GM18520 (cell line): ENCODE results near the gene TMEM50B.
"Not testable (repeated sequence)": the region's sequence is repeated elsewhere in the genome, so short reads cannot be mapped to it uniquely, and the experiment has no call there.

ENCODE experiments used
- ATAC-seq: cut with Tn5 transposase; IDR thresholded peaks from one replicate; pipeline ENCODE4 v1.9.1; 2021; ENCODE audit not compliant: unreplicated experiment

The TMEM50B gene

GRCh38 chr21:33432496-33432895, 47.3 kb downstream of the TMEM50B start:
- ATAC-seq, result no peak

GRCh38 chr21:33430858-33431257, 48.9 kb downstream of the TMEM50B start:
- no peak for ATAC-seq

- ATAC-seq, result no peak
These were observed 51.1 kb downstream of the TMEM50B start for GRCh38 chr21:33428669-33429068.

- no peak for ATAC-seq
These were observed 52.7 kb downstream of the TMEM50B start for GRCh38 chr21:33427051-33427450.

GRCh38 chr21:33425825-33426224, 53.9 kb downstream of the TMEM50B start:
- ATAC-seq, result no peak

- ATAC-seq, result no peak
These were observed 55.6 kb downstream of the TMEM50B start for GRCh38 chr21:33424214-33424613.

- no peak for ATAC-seq
These were observed 57.9 kb downstream of the TMEM50B start for GRCh38 chr21:33421713-33422393.

- ATAC-seq, result no peak
These were observed 60.1 kb downstream of the TMEM50B start for GRCh38 chr21:33419538-33420123.

GRCh38 chr21:33418691-33419090, 61.1 kb downstream of the TMEM50B start:
- ATAC-seq, result no peak

GRCh38 chr21:33414926-33415325, 64.8 kb downstream of the TMEM50B start:
- no peak for ATAC-seq

- ATAC-seq, result no peak
These were observed 65.7 kb downstream of the TMEM50B start for GRCh38 chr21:33414068-33414467.

GRCh38 chr21:33412832-33413519, 66.8 kb downstream of the TMEM50B start:
- no peak for ATAC-seq

GRCh38 chr21:33412439-33412831, 67.3 kb downstream of the TMEM50B start:
- ATAC-seq, result not testable (repeated sequence)

- ATAC-seq, result no peak
These were observed 67.8 kb downstream of the TMEM50B start for GRCh38 chr21:33411949-33412430.

- no peak for ATAC-seq
These were observed 73.3 kb downstream of the TMEM50B start for GRCh38 chr21:33406493-33406892.

- ATAC-seq, result no peak
These were observed 75.8 kb downstream of the TMEM50B start for GRCh38 chr21:33403786-33404585.

- no peak for ATAC-seq
These were observed 76.5 kb downstream of the TMEM50B start, which contains the start of gene IFNGR2 for GRCh38 chr21:33403128-33403785. IFNGR2 (plus strand) TSS chr21:33403413; CDS start chr21:33403544, 131 bp downstream.

- ATAC-seq, result no peak
These were observed 77.5 kb downstream of the TMEM50B start for GRCh38 chr21:33402001-33402979.

- ATAC-seq, result no peak
These were observed 78.2 kb downstream of the TMEM50B start for GRCh38 chr21:33401630-33401992.
